Measurements from ENCODE around the gene LONP2.
"Not testable (repeated sequence)": the region's sequence is repeated elsewhere in the genome, so short reads cannot be mapped to it uniquely, and the experiment has no call there.

LONP2 gene

GRCh38 chr16:48236286-48236685, 7.8 kb upstream of the LONP2 start:
- DNase-seq (ENCODE audit: low spot score): no peak

- DNase-seq (ENCODE audit: low spot score): not testable (repeated sequence)
Observed at GRCh38 chr16:48240147-48240546, 4.0 kb upstream of the LONP2 start.

- no peak for DNase-seq (ENCODE audit: low spot score)
Observed at GRCh38 chr16:48244863-48245195, 729 bp downstream of the LONP2 start.

GRCh38 chr16:48246066-48246465, 2.0 kb downstream of the LONP2 start:
- peak; percentile 12 for DNase-seq (ENCODE audit: low spot score)

GRCh38 chr16:48247311-48247710, 3.2 kb downstream of the LONP2 start, which contains the start of gene ABCC11:
ABCC11 (minus strand) TSS chr16:48247539; CDS start chr16:48231921, 15,618 bp downstream.
- DNase-seq (ENCODE audit: low spot score): no peak

- DNase-seq (ENCODE audit: low spot score): no peak
Observed at GRCh38 chr16:48250520-48251278, 6.6 kb downstream of the LONP2 start.

GRCh38 chr16:48252013-48252412, 7.9 kb downstream of the LONP2 start:
- DNase-seq (ENCODE audit: low spot score): no peak

- DNase-seq (ENCODE audit: low spot score): no peak
Observed at GRCh38 chr16:48256579-48257177, 12.6 kb downstream of the LONP2 start.

- no peak for DNase-seq (ENCODE audit: low spot score)
Observed at GRCh38 chr16:48261569-48261968, 17.5 kb downstream of the LONP2 start.

- no peak for DNase-seq (ENCODE audit: low spot score)
Observed at GRCh38 chr16:48262631-48263030, 18.5 kb downstream of the LONP2 start.

GRCh38 chr16:48269011-48269410, 24.9 kb downstream of the LONP2 start:
- DNase-seq (ENCODE audit: low spot score): no peak

- no peak for DNase-seq (ENCODE audit: low spot score)
Observed at GRCh38 chr16:48271728-48272127, 27.6 kb downstream of the LONP2 start.

- no peak for DNase-seq (ENCODE audit: low spot score)
Observed at GRCh38 chr16:48272837-48273421, 28.8 kb downstream of the LONP2 start.

GRCh38 chr16:48274476-48274875, 30.4 kb downstream of the LONP2 start:
- no peak for DNase-seq (ENCODE audit: low spot score)

- DNase-seq (ENCODE audit: low spot score): no peak
Observed at GRCh38 chr16:48276102-48276501, 32.0 kb downstream of the LONP2 start.

- DNase-seq (ENCODE audit: low spot score): no peak
Observed at GRCh38 chr16:48277158-48277557, 33.1 kb downstream of the LONP2 start.

- no peak for DNase-seq (ENCODE audit: low spot score)
Observed at GRCh38 chr16:48279199-48279598, 35.1 kb downstream of the LONP2 start.

- no peak for DNase-seq (ENCODE audit: low spot score)
Observed at GRCh38 chr16:48280546-48280945, 36.4 kb downstream of the LONP2 start.

GRCh38 chr16:48282636-48283263, 38.6 kb downstream of the LONP2 start:
- DNase-seq (ENCODE audit: low spot score): no peak

- no peak for DNase-seq (ENCODE audit: low spot score)
Observed at GRCh38 chr16:48284772-48285409, 40.8 kb downstream of the LONP2 start.

- no peak for DNase-seq (ENCODE audit: low spot score)
Observed at GRCh38 chr16:48287239-48287638, 43.1 kb downstream of the LONP2 start.

- no peak for DNase-seq (ENCODE audit: low spot score)
Observed at GRCh38 chr16:48291303-48291702, 47.2 kb downstream of the LONP2 start.

Measured in AG08395 (cell line).